Measurements from ENCODE around the gene THOP1. TPM values are rescaled to one million over a fixed set of nuclear protein-coding genes. Genes with fewer than 3 reads are reported as not detected.

THOP1 gene
- total and polyA plus RNA-seq, 10 of the 15 experiments (the other 5 are each of a cell fraction or from before 2014, with no cell fraction given) = 1.9 to 270 (median 169) TPM

DNA sequence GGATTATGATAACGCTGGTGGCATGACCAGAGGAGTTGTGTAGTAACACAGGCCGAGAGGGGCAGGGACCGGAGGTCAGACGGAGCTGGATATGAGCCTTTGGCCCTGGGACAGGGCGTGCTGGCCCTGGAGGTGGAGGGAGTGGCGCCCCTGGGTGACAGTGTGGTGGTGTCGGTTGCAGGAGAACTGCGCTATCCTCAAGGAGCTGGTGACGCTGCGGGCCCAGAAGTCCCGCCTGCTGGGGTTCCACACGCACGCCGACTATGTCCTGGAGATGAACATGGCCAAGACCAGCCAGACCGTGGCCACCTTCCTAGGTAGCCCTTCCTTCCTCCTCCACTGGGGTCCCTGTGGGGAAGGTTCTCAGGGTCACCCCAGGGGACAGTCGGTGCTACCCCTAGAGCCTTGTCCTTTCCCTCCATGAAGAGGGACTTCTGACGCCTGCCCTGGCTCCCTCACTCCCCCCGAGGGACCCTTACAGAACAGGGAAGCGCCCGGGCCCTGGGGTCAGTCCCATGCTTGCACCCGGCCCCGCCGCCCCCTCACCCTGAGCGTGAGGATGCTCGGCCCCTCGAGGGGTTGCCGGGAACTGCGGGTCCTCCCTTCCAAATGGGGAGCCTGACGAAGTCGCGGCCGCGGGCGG lies 21.6 kb downstream of the THOP1 start (continued):
- TF ChIP-seq, protein P1, sequence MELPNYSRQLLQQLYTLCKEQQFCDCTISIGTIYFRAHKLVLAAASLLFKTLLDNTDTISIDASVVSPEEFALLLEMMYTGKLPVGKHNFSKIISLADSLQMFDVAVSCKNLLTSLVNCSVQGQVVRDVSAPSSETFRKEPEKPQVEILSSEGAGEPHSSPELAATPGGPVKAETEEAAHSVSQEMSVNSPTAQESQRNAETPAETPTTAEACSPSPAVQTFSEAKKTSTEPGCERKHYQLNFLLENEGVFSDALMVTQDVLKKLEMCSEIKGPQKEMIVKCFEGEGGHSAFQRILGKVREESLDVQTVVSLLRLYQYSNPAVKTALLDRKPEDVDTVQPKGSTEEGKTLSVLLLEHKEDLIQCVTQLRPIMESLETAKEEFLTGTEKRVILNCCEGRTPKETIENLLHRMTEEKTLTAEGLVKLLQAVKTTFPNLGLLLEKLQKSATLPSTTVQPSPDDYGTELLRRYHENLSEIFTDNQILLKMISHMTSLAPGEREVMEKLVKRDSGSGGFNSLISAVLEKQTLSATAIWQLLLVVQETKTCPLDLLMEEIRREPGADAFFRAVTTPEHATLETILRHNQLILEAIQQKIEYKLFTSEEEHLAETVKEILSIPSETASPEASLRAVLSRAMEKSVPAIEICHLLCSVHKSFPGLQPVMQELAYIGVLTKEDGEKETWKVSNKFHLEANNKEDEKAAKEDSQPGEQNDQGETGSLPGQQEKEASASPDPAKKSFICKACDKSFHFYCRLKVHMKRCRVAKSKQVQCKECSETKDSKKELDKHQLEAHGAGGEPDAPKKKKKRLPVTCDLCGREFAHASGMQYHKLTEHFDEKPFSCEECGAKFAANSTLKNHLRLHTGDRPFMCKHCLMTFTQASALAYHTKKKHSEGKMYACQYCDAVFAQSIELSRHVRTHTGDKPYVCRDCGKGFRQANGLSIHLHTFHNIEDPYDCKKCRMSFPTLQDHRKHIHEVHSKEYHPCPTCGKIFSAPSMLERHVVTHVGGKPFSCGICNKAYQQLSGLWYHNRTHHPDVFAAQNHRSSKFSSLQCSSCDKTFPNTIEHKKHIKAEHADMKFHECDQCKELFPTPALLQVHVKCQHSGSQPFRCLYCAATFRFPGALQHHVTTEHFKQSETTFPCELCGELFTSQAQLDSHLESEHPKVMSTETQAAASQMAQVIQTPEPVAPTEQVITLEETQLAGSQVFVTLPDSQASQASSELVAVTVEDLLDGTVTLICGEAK (IDR thresholded peaks at IDR 0.05; ENCODE audit: borderline replicate concordance) = no peak
- TF ChIP-seq POLR2AphosphoS5 (IDR thresholded peaks at IDR 0.05; ENCODE audit: low read length) = no peak
- no peak for TF ChIP-seq IKZF1 (conservative IDR thresholded peaks at IDR 0.05)
- TF ChIP-seq CREB1 (IDR thresholded peaks at IDR 0.05; ENCODE audit: low read depth) = no peak
- TF ChIP-seq ZNF622 (IDR thresholded peaks at IDR 0.05) = no peak
- TF ChIP-seq, protein P2, sequence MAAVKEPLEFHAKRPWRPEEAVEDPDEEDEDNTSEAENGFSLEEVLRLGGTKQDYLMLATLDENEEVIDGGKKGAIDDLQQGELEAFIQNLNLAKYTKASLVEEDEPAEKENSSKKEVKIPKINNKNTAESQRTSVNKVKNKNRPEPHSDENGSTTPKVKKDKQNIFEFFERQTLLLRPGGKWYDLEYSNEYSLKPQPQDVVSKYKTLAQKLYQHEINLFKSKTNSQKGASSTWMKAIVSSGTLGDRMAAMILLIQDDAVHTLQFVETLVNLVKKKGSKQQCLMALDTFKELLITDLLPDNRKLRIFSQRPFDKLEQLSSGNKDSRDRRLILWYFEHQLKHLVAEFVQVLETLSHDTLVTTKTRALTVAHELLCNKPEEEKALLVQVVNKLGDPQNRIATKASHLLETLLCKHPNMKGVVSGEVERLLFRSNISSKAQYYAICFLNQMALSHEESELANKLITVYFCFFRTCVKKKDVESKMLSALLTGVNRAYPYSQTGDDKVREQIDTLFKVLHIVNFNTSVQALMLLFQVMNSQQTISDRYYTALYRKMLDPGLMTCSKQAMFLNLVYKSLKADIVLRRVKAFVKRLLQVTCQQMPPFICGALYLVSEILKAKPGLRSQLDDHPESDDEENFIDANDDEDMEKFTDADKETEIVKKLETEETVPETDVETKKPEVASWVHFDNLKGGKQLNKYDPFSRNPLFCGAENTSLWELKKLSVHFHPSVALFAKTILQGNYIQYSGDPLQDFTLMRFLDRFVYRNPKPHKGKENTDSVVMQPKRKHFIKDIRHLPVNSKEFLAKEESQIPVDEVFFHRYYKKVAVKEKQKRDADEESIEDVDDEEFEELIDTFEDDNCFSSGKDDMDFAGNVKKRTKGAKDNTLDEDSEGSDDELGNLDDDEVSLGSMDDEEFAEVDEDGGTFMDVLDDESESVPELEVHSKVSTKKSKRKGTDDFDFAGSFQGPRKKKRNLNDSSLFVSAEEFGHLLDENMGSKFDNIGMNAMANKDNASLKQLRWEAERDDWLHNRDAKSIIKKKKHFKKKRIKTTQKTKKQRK (IDR thresholded peaks at IDR 0.05; ENCODE audit: low read depth, low read length) = no peak
- TF ChIP-seq POU2F2 (IDR thresholded peaks at IDR 0.05; ENCODE audit: borderline replicate concordance, low read depth, low read length) = no peak

Data from GM12878 (cell line).